ENCODE data around the gene RAB1A.

Gene RAB1A

GRCh38 chr2:65067806-65068553, 61.9 kb downstream of the RAB1A start:
- POLR2A ChIA-PET (ENCODE audit: low non-redundant PET): no interaction called here
- H3K27ac ChIP-seq: peak overlapping the region; percentile 93
- CTCF ChIA-PET: interaction anchor here (0.5 to 0.6 kb wide), 2 partner anchors 13 to 118 kb away, joined by 3 to 5 read pairs; no protein-coding TSS in a partner anchor

GRCh38 chr2:65064728-65065552, 65.0 kb downstream of the RAB1A start:
- H3K27ac ChIP-seq: peak overlapping the region; percentile 93
- POLR2A ChIA-PET (ENCODE audit: low non-redundant PET): no interaction called here
- TF ChIP-seq CTCF (conservative IDR thresholded peaks at IDR 0.05; ENCODE audit: low read depth): peak; percentile 83
- CTCF ChIA-PET: interaction anchor here (0.6 to 1.7 kb wide), 21 partner anchors 10 to 615 kb away, joined by 3 to 9 read pairs (median 3); partner anchors contain the start of gene RAB1A
- DNase-seq (ENCODE audit: low spot score): peak; percentile 50

More at GRCh38 chr2:65067806-65068553, 61.9 kb downstream of the RAB1A start:
- no peak for DNase-seq (ENCODE audit: low spot score)
- no peak for TF ChIP-seq CTCF (conservative IDR thresholded peaks at IDR 0.05; ENCODE audit: low read depth)

- DNase-seq (ENCODE audit: low spot score): no peak
- peak overlapping the region; percentile 48 for H3K27ac ChIP-seq
- TF ChIP-seq CTCF (conservative IDR thresholded peaks at IDR 0.05; ENCODE audit: low read depth): no peak
- ChIA-PET CTCF (interaction anchor here (0.6 kb wide), 1 partner anchor 124 kb away, joined by 5 read pairs; no protein-coding TSS in a partner anchor), POLR2A (ENCODE audit: low non-redundant PET) (no interaction called here)
Observed at GRCh38 chr2:65062843-65063825, 66.8 kb downstream of the RAB1A start.

GRCh38 chr2:65061910-65062339, 68.0 kb downstream of the RAB1A start:
- CTCF ChIA-PET: interaction anchor here (0.6 kb wide), 1 partner anchor 262 kb away, joined by 3 read pairs; no protein-coding TSS in a partner anchor
- peak overlapping the region; percentile 48 for H3K27ac ChIP-seq
- no peak for TF ChIP-seq CTCF (conservative IDR thresholded peaks at IDR 0.05; ENCODE audit: low read depth)
- POLR2A ChIA-PET (ENCODE audit: low non-redundant PET): interaction anchor here (0.6 kb wide), 1 partner anchor 68 kb away, joined by 6 read pairs; the partner anchor contains the start of gene RAB1A
- no peak for DNase-seq (ENCODE audit: low spot score)

- no peak for DNase-seq (ENCODE audit: low spot score)
Observed at GRCh38 chr2:65061146-65061909, 68.6 kb downstream of the RAB1A start.

More at GRCh38 chr2:65061146-65061909, 68.6 kb downstream of the RAB1A start:
- H3K27ac ChIP-seq: peak overlapping the region; percentile 48
- ChIA-PET POLR2A (ENCODE audit: low non-redundant PET) (no interaction called here), CTCF (no interaction called here)
- no peak for TF ChIP-seq CTCF (conservative IDR thresholded peaks at IDR 0.05; ENCODE audit: low read depth)
